GM21786 (cell line): ENCODE data around the gene CPEB4.

Experiments used
- ATAC-seq: cut with Tn5 transposase; IDR thresholded peaks from one replicate; pipeline ENCODE4 v1.9.1; 2021; ENCODE audit not compliant: unreplicated experiment

Gene CPEB4

GRCh38 chr5:173887610-173888472 is at the start of gene CPEB4:
TSS of gene CPEB4 (plus strand) at chr5:173888349. CDS start at chr5:173889734, 1,385 bp downstream.
- ATAC-seq, result peak; percentile 89

- no peak for ATAC-seq
These were observed 48.9 kb upstream of the CPEB4 start for GRCh38 chr5:173839117-173839713.

GRCh38 chr5:173840111-173840983 is 47.8 kb upstream of the CPEB4 start:
- ATAC-seq, result no peak

GRCh38 chr5:173841710-173842109 is 46.4 kb upstream of the CPEB4 start:
- no peak for ATAC-seq

GRCh38 chr5:173843794-173844193 is 44.4 kb upstream of the CPEB4 start:
- no peak for ATAC-seq

DNA sequence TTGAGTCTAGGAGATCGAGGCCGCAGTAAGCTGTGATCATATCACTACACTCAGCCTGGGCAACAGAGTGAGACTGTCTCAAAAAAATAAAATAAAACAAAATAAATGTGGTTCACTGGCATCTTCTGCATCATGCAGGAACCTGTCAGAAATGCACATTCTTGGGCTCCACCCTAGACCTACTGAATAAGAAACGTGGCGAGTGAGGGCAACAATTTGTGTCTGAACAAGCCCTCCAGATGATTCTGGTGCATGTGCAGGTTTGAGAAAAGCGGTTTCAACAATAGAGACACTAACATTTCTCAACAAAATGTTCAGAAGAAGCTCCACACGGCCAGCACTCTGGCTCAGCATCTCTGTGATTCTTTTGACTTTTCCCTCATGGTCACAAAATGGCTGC is 42.8 kb upstream of the CPEB4 start:
- ATAC-seq, result no peak

DNA sequence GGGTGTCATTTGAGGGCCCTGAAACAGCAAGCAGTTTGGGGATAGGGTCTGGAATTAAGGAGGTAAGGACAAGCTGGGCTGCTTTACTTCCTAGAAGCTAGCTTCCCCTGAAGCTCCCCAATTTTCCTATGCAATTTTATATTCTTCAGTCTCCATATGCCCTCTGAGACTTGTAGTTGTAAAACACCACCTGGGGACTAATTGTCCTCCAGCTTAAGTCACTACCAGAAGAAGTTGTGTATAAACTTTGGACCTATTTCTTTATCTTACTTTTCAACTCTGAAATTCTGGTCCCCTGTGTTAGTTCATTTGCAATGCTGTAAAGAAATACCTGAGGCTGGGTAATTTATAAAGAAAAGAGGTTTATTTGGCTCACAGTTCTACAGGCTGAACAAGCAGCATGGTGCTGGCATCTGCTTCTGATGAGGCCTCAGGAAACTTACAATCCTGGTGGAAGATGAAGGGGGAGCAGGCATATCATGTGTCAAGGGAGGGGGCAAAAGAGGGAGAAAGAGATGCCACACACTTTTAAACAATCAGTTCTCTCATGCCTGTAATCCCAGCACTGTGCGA is 41.1 kb upstream of the CPEB4 start:
- no peak for ATAC-seq

DNA sequence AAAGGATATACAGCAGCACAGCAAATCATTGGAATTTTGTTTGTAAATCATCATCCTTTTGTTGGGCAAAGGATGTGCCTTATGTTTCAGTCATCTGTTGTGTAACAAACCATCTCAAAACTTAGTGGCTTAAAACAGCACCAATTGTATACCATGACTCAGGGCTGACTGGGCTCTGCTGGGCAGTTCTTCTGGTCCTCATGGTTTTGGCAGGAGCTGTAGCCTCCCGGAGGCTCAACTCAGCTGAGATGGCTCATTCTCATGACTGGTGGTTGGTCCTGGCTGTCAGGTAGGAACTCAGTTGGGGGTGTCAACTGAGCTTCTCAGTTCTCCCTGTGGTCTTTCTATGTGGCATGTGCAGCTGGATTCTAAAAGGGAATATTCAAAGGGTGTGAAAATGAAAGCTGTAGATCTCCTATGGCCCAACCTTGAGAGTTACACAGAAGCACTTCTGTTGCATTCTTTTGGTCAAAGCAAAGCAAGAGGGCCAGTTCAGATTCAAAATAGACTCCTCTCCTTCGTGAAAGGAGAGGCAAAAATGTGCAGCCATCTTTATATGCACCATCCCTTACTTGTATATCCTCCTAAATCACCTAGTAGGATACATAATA is 39.1 kb upstream of the CPEB4 start:
- no peak for ATAC-seq

DNA sequence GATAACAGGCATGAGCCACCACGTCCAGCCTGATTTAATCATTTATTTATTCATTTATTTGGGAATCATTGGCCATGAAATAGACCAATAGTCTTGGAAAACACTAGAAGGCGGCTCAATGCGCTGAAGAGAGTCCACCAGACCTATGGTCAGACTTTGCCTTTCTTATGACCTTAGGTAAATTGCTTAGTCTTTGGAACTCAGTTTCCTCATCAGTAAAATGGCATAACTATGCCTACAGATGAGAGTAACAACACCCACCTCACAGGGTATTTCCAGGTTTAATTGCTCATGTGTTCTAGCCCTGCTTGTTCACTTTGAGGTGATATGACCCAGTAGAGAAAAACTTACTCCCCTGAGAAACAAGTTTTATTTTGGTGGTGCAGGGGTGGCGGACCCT is 38.2 kb upstream of the CPEB4 start:
- ATAC-seq, result no peak

DNA sequence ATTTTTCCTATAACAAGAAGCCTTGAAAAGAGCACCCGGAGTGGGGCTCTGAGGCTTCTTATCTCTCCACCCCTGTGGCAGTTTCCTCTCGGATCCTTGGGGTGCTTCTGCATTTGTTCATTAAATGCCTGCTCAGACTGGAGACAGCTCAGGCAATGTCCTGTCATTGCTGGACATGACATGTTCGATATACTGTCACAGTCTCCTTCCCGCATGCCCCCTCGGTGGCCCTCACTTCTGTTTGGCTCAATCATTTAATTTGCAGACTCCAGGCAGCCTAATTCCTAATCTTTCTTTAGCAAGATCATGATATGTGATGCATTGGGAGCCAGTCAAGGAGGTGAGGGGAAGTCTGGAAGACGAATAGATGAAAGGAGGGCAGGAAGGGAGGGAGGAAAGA is 37.5 kb upstream of the CPEB4 start:
- ATAC-seq, result no peak

DNA sequence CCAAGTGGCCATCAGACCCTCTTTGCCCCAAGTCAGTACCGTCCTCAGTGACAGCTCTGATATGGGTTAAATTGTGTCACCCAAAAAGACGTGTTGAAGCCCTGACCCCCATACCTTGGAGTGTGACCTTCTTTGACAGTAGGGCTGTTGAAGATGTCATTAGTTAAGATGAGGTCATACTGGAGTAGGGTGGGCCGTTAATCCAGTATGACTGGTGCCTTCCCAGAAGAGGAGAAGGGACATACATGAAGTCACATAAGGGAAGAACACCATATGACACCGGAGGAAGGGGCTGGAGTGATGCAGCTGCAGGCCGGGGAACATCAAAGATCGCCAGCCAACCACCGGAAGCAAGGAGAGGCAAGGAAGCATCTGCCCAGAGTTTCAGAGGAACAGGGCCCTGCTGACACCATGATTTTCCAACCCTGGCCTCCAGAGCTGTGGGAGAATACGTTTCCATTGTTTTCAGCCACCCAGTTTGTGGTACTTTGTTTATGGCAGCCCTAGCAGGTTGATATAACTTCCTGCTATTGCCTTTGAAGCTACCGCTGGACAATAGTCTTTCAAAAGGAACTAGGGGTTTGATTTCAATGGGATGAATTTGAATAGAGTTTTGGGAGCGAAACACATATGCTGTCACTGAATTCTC is 36.4 kb upstream of the CPEB4 start:
- ATAC-seq, result no peak

DNA sequence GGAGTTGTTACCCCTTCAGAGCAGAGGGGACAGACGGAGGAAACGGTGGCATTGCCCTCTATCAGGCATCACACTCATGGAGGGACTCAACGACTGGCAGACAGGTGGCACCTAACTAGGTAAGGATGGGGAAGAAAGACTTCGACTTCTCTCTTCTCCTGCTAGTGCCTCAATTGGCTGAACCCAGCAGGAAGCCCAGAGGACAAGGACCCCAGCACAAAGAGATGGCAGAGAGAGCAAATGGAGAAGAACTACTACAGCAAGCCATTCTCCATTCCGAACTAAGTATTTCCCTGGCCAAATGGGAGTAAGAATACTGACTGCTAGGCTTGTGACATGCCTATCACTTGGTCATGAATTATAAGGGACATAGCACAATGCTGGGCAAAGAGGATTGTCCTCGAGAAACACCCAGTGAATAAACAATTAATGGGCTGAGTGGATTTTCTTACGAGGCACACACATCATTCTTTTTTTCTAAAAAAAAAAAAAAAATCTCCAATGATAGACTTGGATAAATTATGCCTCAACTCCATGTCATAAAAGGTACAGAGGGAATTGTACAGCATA is 35.3 kb upstream of the CPEB4 start:
- no peak for ATAC-seq

DNA sequence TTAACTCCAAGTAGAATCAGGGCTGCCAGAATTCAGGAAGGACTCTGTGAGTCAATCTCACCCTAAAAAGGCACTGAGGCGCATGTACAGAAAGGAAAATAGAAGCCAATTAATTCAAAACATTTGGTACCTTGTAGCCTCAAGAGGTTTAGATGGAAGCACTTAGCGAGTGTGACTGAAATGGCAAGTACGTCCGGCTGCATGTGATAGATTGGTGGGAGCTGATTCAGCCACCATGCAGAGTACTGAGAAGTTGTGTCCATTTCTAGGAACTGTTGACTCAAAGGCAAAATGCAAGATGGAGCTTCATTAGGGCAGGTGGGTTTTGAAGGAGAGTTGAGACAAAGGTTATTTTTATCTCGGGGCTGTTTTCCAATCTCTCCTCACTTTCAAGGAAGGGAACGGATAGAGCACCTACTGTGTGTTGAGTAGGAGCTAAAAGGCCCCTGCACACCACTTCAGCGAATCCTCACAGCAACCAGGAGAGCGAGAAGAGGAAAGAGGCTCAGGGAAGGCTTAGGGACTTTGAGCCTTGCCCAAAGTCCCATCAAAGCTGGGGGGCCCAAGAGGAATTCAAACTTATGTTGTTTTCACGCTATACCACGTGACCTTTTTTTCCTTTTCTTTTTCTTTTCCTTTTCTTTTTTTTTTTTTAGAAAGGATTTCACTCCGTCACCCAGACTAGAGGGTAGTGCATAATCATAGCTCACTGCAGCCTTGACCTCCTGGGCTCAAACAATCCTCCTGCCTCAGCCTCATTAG is 34.6 kb upstream of the CPEB4 start:
- no peak for ATAC-seq

DNA sequence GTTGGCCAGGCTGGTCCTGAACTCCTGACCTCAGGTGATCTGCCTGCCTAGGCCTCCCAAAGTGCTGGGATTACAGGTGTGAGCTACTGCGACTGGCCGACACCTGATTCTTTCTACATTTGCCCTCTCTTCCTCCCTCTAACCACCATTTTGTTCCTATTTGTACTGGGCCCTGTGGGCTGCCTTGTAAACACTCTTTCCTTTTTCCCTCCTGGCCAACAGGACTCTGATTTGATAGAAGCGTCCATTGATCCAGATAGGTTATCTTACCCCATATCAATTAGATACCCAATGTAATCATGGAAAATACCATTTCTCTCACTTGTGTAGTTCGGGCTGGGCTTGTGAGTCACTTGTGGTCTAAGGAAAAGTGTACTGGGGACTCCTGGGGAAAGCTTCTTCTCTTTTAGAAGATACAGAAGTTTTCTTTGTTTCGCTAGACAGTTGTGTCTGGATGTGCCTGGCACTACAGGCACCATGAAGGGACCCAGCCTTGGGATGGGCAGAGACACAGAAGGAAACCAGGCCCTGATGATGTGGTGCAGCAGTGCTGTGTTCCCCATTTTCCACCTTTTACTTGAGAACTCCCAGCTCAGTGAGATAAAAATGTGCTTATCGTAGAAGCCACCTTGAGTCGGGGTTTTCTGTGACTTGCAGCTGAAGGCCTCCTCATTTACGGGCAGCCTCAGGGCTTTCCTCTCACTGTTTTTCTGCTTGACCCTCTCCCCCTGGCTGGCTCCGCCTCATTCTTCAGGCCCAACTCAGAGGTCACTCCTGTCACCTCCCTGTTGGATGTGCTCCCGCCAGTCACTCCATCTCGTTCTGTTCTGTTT is 32.8 kb upstream of the CPEB4 start:
- ATAC-seq, result no peak

GRCh38 chr5:173855995-173856656 is 32.0 kb upstream of the CPEB4 start:
- no peak for ATAC-seq

GRCh38 chr5:173857234-173857633 is 30.9 kb upstream of the CPEB4 start:
- no peak for ATAC-seq

DNA sequence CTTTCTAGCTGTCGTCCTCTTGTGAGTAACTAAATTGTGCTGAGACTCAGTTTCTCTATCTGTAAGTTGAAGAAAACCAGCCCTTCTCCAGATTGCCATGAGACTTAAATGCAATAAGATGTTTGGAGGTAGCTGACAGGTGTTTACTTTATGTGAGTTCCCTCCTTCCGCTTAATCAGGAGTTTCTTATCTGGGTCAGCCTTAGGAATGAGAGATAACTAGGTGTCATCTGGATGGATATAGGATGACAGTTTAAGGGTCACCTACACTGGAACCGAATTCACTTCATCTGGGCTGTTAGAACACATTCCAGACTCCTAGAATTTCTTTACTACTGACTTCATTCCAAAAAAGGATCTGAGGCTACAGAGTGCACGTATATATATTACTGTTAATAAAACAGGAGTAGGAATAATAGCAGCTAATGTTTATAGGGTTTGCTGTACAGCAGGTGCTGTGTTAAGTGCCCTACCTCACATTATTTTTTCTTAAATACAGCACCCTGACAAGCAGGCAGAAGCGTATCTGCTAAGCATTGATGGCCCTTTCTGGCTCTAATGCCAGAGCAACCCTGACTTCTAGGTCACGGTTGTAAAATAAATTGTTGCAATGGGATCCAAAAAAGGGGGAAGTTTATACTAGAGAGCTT is 30.0 kb upstream of the CPEB4 start:
- no peak for ATAC-seq
